Forelimb muscle (tissue), 1 donor: ENCODE data around the gene TTC39A. TPM values are rescaled to one million over a fixed set of nuclear protein-coding genes. Genes with fewer than 3 reads are reported as not detected.

ENCODE experiments used
- DNase-seq: peaks from one replicate; pipeline ENCODE4 v3.0.0-alpha.2; 2013; ENCODE audit warnings: low read depth
- polyA plus RNA-seq: library from polyadenylated mRNA; unstranded; fragments of 120-200 nt; gene quantifications from one replicate; pipeline ENCODE4 v1.2.1, GENCODE V29; 2013; ENCODE audit not compliant: insufficient read length

Gene TTC39A
- polyA plus RNA-seq, 1 donor = 3.9 TPM

DNA sequence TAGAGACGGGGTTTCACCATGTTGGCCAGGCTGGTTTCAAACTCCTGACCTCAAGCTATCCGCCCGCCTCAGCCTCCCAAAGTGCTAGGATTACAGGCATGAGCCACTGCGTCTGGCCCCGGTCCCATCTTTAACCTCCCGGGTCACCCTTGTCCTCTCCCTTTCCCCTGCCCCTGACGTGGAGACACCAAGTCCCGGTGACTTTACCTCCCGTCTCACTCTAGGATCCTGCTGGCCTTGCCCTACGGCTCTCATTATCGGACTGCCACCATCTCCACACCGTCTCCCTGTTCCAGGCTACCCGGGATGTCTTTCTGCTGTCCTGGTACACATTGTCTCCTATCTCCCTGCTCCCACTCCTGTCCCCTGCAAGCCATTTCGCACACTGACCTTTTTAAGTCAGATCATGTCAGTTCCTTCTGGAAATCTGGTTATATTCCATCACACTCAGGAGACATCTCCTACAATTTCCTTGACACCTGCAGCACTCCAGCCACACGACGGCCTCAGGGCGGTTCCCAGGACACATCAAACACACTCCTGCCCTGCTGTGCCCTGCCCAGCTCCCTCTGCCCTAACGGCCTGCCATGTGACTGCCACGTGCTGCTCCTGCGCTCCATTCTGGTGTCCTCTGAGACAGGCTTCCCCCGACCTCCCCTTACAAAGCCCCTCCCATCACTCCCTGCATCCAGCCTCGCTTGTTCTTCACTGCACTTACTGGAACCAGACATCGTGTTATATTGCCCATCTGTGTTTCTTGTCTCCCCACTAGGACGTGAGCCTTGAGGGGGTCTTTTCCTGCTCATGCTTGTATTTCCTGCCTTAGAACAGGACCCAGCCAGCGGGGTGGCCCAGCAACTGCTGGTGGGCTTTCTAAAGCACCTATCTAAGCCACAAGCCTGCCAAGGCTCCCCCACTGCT is 32.7 kb downstream of the TTC39A start:
- DNase-seq = no peak

DNA sequence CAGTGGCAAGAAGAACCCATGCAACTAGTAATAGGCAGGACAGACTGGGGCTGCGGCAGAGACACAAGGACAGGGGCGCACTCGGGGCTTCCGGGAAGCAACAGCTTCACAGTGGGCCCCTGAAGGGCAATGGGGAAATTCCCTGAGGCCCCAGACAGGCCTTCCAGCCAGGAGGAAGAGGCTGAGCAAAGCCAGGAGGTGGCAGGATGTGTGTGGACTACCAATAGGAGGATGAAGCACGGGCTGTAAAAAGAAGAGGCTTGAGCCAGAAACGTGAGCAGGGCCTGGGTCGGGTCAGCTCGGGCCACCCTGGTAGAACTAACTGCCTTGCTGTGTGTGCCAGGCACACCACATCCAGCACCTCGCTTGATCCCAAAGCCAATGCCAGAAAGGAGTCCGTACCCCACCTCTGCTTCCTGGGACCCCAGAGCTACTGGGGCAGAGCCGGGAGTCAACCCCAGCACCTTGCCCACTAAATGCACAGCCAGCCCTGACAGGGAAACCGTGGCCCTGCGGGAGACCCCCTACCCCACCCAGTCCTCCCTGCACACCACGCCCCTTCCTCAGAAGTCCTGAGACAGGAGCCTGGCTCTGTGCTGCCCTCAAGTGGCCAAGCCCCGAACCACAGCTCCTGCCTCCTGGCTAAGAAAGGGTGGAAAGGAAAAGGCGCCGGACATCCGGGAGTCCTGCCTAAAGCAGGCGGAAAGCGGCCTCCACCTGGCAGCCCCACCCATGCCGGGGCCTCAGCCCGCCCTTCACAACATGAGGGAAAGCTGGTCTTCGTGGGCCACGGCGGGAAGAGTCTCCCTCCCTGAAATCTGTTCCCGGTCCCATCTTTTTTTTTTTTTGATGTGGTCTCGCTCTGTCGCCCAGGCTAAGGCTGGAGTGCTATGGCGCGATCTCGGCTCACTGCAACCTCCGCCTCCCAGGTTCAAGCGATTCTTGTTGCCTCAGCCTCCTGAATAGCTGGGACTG is 33.7 kb downstream of the TTC39A start:
- DNase-seq = peak; percentile 26

DNA sequence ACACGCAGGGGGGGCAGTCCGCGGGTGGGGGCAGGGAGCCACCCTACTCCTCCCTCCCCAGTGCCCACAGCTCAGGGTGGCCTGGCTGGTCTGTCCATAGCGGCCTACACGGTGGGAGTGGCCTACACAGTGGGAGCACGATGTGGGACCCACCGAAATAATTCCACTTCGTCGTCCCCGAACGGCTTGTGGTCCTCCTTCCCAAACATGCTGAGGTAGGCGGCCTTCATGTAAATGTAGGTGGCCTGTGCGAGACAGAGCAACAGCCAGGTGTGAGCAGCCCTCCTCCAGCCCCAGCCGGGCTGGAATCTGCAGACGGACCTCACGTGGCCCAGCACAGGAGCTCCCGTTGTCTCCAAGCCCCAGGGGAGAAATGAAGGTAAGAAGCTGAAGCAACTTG is 34.4 kb downstream of the TTC39A start:
- DNase-seq = no peak

DNA sequence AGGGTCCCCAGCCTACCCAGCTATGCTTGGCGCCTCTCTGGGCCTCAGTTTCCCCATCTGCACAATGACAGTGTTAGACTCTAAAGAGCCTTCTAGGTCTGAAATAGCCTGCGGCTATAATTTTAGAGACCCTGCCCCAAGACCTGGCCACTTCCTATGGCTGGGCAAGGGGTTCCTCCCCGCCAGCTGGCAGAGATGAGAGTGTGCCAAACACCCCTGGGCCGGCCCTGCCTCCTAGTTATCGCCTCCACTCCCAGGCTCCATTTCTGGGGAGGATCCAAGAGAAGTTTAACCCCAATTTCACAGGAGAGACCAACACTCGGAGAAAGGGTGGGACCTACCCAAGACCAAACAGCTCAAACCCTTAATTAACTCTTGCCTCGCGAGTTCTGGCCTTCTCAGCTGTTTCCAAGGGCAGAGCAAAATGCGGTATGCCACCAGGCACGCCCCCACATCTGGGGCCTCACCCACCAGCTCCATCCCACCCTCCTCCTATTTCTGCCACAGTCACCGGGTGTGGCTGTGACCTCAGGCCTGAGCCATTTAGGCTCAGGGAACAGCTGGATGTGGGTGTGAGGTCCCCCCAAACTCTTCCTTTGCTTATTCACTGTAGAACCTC is 35.7 kb downstream of the TTC39A start:
- DNase-seq = no peak

DNA sequence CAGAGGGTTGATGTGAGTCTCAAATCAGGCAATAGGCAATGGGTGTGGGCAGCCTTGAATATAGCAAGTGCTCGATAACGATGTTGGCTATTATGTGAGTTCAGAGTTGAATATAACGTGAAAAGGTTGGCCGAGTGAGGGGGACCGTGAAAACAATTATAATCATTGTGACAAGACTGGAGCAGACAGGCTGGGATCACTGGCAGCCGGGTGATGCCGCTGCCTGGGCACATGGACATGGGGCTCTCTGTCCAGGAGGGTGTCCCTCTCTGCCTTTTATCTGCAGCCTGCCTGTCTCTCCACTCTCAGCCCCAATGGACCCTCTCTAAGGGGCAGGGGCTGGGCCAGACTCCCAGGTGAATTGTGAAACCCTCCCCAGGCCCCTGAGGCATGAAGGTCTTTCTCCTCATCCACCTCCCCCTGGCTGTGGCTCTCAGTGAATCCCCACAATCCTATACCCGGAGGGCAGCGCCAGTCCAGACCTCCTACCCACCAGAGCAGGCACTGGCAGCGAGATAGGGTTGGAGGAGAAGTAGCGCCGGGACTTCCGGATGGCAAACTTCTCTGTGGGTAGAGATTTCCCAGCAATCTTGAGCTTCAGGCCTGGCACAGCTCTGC is 36.4 kb downstream of the TTC39A start:
- DNase-seq = no peak

DNA sequence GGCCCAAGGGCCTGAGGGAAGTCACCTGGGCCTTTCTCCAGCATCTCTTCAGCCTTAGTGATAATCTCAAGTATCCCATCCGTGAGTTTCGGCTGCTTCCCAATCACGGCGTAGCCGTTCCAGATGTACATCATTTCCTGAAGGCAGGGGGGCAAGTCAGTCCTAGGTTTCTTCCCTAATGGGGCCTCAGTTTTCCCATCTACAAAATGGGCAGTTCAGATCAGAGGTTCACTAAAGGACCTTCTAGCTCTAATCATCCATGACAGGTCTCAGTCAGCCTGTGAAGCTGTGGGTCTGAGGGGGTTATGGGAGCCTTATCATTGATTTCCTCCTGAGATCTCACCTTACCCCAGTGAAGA is 39.9 kb downstream of the TTC39A start:
- DNase-seq = no peak

DNA sequence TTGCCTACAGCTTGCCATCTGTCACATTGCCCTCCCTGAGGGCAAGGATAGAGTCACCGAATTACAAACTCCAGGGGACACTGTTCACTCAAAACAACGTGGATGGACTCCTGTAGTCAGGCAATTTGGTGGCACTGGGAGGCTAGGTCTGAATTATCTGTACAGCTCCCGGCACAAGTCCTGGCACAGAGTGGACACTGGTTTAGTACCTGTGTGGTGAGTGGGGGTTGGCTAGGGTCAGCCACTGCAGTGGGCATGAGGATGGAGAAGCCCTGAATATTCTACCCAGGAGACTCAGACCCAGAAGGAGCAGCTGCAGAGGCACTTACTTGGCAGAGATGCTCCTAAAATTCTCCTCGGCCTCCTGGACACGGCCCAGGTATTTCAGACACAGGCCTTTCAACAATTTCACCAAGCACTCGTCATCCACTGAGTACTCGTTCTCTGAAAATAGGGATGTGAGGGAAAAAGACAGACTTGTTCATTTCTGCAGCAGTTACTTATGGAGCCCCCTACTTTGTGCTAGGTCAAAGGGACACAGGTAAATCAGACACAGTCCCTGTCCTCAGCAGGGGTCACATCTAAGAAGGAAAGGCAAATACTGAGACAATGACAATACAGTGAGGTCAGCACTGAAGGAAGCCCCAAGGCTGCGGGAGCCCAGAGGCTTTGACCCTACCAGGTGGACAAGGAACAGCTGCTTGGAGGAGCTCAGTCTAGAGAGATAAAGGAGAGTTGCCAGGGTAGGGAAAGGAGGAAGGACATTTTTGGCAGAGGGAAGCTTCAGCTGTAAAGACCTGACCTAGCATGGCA is 40.5 kb downstream of the TTC39A start:
- no peak for DNase-seq

DNA sequence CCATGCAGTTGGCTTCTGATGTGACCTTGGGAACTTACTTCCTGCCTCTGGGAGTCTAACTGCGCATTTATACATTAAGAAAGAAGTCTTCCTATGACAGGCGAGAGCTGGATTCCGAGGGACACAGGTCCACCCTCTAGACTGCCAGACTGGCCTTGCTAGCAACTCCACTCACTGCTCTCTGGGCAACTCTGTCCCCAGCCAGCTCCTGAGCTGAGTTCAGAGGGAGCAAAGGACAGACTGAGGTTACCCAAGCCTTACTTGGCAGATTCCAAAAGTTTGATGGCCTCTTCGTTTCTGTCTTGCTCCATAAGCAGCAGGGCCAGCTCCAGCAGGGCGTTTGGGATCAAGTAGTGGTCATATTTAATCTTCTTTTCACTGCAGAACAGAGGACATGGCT is 41.8 kb downstream of the TTC39A start:
- DNase-seq = no peak

DNA sequence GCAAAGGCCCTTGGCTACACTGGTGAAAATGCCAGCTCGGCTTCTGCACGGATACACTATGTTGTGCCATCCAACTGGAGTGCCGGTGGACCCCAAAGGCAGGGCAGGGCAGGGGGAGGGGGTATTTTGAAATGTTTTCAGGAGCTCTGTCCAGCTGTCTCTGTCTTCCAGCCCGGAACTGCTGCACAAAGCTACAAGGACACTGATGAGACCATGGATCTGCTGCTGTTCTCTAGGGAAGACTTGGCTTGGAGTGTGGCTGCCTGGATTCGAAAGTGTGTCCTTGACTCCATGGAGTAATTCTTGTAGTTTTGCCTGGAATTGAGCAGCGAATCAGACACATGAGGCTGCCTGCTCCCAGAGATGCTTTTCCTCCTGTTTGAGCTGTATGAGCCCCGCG is 42.4 kb downstream of the TTC39A start:
- DNase-seq = no peak

DNA sequence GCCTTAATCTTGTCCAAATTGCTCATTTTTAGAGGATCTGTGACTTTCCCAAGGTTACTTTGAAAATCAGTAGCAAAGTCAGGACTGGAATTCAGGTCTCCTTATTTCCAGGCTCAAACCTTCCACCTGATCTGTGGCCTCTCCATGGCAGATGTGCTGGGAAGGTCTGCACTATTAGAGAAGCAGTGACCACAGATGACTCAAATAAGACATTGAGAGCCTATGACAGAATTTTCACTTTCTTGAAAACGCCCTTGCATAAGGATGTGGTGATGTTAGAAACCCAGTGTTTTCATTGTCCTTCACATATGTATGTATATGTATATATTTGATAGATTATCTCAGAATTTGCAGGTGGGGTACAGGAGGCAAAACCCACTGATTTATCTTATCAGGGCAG is 45.3 kb downstream of the TTC39A start:
- no peak for DNase-seq

DNA sequence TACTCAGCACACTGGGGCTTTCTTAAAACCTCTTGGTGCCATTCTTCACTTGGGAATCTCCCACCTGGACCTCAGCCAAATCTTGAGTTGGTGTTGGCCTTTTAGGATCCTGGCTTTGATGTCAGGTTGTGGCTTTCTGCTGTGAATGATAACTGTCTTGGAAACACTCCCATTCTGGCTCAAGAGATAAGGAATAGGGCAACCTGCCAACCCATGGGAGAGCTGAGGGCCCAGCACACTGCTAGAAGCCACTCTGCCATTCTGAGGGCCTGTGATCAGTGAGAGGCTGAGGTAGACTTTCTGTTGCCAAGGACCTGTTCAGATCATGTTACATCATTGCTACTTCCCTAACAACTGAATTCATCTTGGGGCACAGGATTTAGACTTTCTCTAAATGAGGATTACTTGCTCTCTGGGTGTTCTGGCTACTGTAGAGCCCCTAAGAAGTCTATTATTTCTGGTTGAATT is 45.8 kb downstream of the TTC39A start:
- DNase-seq = no peak

DNA sequence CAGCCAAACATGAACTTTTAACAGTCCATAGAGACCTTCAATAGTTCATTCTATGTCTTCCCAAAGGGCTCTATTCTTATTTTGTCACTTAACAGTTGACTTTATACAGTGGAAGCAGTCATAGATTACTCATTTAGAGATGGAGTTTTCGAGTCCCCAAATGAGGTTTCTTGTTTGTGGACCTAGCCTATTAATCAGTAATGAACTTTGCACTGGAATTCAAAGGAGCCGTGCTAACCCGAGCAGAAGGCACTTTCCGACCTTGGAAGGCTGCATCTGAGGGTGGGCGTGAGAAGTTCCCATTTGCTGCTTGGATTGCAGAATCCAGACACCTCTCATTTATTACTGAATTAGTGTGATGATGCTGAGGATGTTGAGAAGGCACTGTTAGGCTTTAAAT is 46.4 kb downstream of the TTC39A start:
- DNase-seq = no peak

DNA sequence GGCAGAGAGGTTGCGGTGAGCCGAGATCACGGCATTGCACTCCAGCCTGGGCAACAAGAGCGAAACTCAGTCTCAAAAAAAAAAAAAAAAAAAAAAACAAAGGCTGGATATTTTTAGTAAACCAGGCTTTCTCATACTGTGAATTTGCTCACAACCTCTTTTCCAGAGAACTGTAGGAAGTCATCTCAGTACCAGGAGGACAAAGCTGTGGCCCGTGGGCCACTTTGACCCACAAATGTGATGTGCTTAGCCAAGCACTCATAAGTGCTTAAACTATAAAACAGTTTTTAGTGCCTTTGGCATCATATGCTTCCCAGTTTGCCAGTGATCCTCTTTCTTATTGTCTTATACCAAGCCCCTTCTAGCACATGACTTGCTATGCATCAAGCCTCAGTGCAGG is 47.8 kb downstream of the TTC39A start:
- no peak for DNase-seq

DNA sequence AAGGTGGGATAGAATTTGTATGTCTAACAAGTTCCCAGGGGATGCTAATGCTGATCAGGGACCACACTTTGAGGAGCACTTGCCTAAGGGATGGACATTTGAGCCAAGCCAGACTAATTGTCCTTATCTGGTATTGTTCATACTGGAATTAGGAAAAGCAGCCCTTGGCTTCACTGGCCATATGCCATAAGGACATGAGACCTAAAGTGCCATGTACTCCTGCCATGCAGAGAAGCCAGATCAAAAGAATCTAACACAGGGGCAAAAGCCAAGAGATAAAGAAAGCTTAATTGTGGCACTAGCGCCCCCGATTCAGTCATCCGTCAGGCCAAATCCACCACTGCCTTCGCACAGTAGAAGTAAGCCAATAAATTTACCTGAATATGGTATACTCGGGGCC is 48.6 kb downstream of the TTC39A start:
- DNase-seq = no peak

DNA sequence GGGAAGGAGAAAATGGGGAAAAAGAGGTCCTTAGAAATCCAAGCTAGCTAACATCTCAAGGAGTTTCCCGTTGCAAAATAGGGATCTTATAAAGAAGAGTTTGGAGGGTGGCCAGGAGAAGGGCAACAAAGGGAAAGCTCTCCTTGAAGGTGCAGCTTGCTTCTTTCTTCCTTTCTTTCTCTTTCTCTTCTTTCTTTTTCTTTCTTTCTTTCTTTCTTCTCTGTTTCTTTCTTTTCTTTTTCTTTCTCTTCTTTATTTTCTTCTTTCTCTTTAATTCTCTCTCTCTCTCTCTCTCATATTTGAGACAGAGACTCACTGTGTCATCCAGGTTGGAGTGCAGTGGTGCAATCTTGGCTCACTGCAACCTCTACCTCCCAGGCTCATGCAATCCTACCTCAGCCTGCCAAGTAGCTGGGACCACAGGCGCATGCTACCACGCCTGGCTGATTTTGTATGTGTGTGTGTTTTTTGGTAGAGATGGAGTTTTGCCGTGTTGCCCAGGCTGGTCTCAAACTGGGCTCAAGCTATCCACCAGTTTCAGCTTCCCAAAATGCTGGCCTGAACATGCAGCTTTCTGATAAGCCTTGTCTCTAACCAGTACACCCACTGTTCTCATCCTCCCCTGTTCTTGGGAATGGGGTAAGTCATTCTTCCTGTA is 49.9 kb downstream of the TTC39A start:
- no peak for DNase-seq

DNA sequence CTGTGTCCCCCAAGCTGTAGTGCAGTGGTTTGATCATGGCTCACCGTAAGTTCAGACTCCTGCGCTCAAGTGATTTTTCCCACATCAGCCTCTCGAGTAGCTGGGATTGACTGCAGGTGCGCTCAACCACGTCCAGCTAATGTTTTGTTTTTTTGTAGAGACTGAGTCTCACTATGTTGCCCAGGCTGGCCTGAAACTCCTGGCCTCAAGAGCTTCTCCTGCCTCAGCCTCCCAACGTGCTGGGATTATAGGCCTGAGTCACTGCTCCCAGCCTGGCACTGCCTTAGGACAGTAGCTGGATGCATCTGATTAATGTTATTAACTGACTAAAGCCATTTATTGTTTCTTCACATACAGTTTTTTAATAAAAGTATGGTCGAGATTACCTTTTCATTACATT is 54.1 kb downstream of the TTC39A start:
- DNase-seq = no peak

DNA sequence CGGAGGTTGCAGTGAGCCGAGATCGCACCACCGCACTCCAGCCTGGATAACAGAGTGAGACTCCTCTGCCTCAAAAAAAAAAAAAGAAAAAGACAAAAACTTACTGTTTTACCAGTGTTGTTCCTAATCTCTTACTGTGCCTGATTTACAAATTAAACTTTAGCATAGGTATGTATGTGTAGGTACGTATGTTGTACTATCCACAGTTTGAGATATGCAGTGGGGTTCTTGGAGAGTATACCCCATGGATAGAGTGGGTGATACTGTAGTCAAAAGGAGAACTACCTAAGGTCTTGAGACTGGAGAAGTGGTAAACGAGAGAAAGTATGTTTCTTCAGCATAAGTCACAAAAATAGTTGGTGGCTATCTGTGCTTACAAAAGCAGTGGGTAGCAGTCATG is 55.7 kb downstream of the TTC39A start:
- no peak for DNase-seq

DNA sequence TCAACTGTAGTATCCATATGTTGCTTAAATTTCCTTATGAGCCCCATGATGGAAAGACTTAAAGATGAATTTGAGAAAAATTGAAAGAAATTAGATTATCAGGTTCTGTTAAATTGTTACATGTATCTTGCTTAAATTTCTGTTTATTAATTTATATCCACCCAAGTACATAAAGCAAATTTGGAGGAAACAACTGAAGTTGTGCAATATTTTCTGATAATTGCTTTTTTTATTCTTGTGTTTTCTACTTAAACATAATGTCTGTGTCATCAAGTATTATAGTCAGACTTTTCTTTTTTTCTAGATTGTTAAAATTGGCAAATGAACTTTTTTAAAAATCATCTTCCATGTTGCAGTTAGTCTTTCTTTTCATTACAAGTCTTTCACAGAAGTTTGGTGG is 57.4 kb downstream of the TTC39A start:
- no peak for DNase-seq

DNA sequence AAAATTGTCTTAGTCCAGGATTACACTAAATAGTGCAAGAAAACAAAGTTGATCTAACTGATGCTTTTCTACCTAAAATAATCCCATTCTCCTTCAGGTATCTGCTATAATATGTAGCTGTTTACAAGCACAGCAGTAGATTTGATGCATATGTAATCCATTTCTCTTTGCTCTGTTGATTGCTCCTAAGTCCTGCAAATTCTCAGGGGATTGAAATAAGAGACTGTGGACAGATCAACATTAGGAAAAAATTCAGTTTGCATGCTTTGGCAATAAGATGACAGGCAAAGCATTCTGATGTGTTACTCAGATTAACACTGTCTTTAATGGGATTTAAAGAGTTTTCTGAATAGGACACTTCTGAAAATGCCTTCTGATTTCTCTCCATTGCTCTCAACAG is 59.6 kb downstream of the TTC39A start:
- no peak for DNase-seq

DNA sequence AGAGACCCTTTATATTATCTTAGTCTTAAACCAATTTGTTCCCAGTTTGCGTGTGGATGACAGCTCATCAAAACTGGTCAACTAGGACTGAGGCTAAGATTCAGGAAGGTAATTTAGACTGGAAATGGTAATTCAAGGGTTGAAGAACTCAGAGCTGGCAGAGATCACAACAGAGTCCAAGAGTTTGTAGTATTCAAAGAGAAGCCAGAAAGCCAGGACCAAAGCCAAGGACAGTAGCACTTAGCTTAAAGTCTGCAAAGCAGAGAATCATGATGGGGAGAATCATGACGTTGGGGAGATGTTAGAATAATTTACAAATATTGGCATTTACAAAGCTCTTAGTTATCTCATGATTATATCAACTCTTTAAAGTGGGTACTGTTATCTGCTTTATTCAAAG is 61.7 kb downstream of the TTC39A start:
- DNase-seq = no peak
